Adrenal gland (tissue), 5 donors: ENCODE results near the gene MIOX.

Source experiments
- POLR2A ChIP-seq, 2 donors: fragments of 450-650 bp; IDR thresholded peaks; one replicate each; pipeline ENCODE4 v1.6.1; 2017; ENCODE audit warnings: antibody characterized with exemption in 2 of 2, mild to moderate bottlenecking in 2 of 2, moderate library complexity in 1 of 2
- TF ChIP-seq, protein P1 (sequence below), 6 experiments: fragments of 450-650 bp in 4 of 6; fragments of 200-600 bp in 2 of 6; sonication (generic) in 1 of 6; IDR thresholded peaks; 1 replicate in 5 of 6; 2 replicates in 1 of 6; pipeline versions ENCODE4 v1.5.1 to v1.8.0; 2016 to 2021; ENCODE audit warnings: antibody characterized with exemption in 6 of 6, mild to moderate bottlenecking in 2 of 6, moderate library complexity in 1 of 6
- donor health status: DM: no; HTN: no; CAD: no.

- TF ChIP-seq, protein P1, sequence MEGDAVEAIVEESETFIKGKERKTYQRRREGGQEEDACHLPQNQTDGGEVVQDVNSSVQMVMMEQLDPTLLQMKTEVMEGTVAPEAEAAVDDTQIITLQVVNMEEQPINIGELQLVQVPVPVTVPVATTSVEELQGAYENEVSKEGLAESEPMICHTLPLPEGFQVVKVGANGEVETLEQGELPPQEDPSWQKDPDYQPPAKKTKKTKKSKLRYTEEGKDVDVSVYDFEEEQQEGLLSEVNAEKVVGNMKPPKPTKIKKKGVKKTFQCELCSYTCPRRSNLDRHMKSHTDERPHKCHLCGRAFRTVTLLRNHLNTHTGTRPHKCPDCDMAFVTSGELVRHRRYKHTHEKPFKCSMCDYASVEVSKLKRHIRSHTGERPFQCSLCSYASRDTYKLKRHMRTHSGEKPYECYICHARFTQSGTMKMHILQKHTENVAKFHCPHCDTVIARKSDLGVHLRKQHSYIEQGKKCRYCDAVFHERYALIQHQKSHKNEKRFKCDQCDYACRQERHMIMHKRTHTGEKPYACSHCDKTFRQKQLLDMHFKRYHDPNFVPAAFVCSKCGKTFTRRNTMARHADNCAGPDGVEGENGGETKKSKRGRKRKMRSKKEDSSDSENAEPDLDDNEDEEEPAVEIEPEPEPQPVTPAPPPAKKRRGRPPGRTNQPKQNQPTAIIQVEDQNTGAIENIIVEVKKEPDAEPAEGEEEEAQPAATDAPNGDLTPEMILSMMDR (IDR thresholded peaks at IDR 0.05), result no peak
- no peak for TF ChIP-seq POLR2A (IDR thresholded peaks at IDR 0.05)
These were observed 30.0 kb upstream of the MIOX start for GRCh38 chr22:50456466-50457234.
